BE2C (cell line): ENCODE results near the gene TRIM2.
A peak's percentile ranks its signal among the peaks of the same experiment; 100 is the strongest.

Source experiments
- DNase-seq: peaks from one replicate; pipeline ENCODE4 v3.0.0-alpha.2; 2020
- H3K27me3 ChIP-seq: fragments of 250-450 bp; sonication (Bioruptor Pico); 2 replicates; pipeline ENCODE4 v1.5.1; 2020; ENCODE audit warnings: mild to moderate bottlenecking
- H3K36me3 ChIP-seq: fragments of 250-450 bp; sonication (Bioruptor Pico); 2 replicates; pipeline ENCODE4 v1.5.1; 2020; ENCODE audit warnings: mild to moderate bottlenecking
- H3K4me1 ChIP-seq: fragments of 250-450 bp; sonication (Bioruptor Pico); 2 replicates; pipeline ENCODE4 v1.5.1; 2020
- H3K4me3 ChIP-seq: 2 replicates; pipeline ENCODE4 v1.5.1; 2011; ENCODE audit warnings: low read depth, low read length
- H3K9me3 ChIP-seq: fragments of 250-450 bp; sonication (Bioruptor Pico); 2 replicates; pipeline ENCODE4 v1.5.1; 2020
- CTCF ChIP-seq: IDR thresholded peaks from 2 replicates; pipeline ENCODE4 v1.5.1; 2012; ENCODE audit warnings: mild to moderate bottlenecking, low read depth, low read length

TRIM2 gene

GRCh38 chr4:153260553-153261300 lies 56.5 kb downstream of the TRIM2 start:
- no peak overlapping the region for H3K4me3 ChIP-seq
- DNase-seq, result peak; percentile 33
- peaks cover 5% of the 10 kb centered on the region; the same call in 1 of the 2 replicates for H3K36me3 ChIP-seq
- no peaks in the 10 kb centered on the region for H3K27me3 ChIP-seq
- peaks cover 4% of the 10 kb centered on the region; the same call in 1 of the 2 replicates for H3K4me1 ChIP-seq
- no peaks in the 10 kb centered on the region for H3K9me3 ChIP-seq
- TF ChIP-seq CTCF, result no peak

- Histone ChIP-seq H3K4me1 (peaks cover 4% of the 10 kb centered on the region; the same call in 1 of the 2 replicates), H3K27me3 (no peaks in the 10 kb centered on the region), H3K4me3 (no peak overlapping the region), H3K9me3 (no peaks in the 10 kb centered on the region), H3K36me3 (peaks cover 5% of the 10 kb centered on the region; the same call in 1 of the 2 replicates)
- TF ChIP-seq CTCF, result no peak
- no peak for DNase-seq
These were observed 57.2 kb downstream of the TRIM2 start for GRCh38 chr4:153261461-153261860.

GRCh38 chr4:153261914-153262313 lies 57.7 kb downstream of the TRIM2 start:
- H3K4me3 ChIP-seq, result no peak overlapping the region
- no peaks in the 10 kb centered on the region; the same call in 1 of the 2 replicates for H3K4me1 ChIP-seq
- no peak for TF ChIP-seq CTCF
- H3K36me3 ChIP-seq, result peaks cover 5% of the 10 kb centered on the region; the same call in 1 of the 2 replicates
- no peak for DNase-seq
- no peaks in the 10 kb centered on the region for H3K9me3 ChIP-seq
- no peaks in the 10 kb centered on the region for H3K27me3 ChIP-seq

DNA sequence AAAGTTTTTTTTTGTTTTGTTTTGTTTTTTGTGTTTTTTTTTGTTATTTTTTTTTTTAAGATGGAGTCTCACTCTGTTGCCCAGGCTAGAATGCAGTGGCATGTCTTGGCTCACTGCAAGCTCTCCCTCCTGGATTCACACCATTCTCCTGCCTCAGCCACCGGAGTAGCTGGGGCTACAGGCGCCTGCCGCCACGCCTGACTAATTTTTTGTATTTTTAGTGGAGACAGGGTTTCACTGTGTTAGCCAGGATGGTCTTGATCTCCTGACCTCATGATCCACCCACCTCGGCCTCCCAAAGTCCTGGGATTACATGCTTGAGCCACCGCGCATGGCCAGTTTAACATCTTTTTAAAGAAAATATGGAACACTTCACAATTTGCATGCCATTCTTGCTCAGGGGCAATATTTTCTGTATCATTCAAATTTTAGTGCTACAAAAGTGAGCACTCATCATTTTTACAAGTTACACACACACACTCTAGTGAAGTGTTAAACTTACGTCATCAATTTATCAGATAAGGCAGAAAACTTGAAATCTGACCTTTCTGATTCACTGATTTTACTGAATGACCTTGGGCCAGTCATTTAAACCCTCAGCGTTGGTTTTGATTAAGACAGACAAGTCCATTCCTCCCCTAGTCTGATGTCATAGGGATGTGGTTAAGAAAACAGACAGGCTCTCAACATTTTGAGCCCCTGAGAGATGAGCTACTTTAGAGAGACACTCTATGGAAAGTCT lies 61.2 kb downstream of the TRIM2 start:
- Histone ChIP-seq H3K9me3 (no peaks in the 10 kb centered on the region), H3K27me3 (no peaks in the 10 kb centered on the region), H3K4me1 (no peaks in the 10 kb centered on the region), H3K36me3 (peaks cover 7% of the 10 kb centered on the region; the same call in 1 of the 2 replicates), H3K4me3 (no peak overlapping the region)
- DNase-seq, result no peak
- no peak for TF ChIP-seq CTCF

GRCh38 chr4:153266988-153267387 lies 62.7 kb downstream of the TRIM2 start:
- Histone ChIP-seq H3K4me3 (no peak overlapping the region), H3K36me3 (peaks cover 9% of the 10 kb centered on the region), H3K4me1 (no peaks in the 10 kb centered on the region), H3K27me3 (no peaks in the 10 kb centered on the region), H3K9me3 (no peaks in the 10 kb centered on the region)
- TF ChIP-seq CTCF, result no peak
- DNase-seq, result no peak

DNA sequence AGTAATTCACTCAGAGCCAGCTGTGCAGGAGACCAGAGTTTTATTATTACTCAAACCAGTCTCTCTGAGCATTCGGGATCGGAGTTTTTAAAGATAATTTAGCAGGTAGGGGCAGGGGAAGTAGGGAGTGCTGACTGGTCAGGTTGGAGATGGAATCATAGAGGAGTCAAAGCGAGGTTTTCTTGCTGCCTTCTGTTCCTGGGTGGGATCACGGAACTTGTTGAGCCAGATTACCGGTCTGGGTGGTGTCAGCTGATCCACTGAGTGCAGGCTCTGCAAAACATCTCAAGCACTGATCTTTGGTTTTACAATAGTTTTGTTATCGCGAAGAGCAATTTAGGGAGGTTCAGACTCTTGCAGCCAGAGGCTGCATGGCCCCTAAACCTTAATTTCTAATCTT lies 63.6 kb downstream of the TRIM2 start:
- H3K27me3 ChIP-seq, result no peaks in the 10 kb centered on the region
- H3K4me1 ChIP-seq, result no peaks in the 10 kb centered on the region
- no peak overlapping the region for H3K4me3 ChIP-seq
- H3K36me3 ChIP-seq, result peaks cover 10% of the 10 kb centered on the region
- no peaks in the 10 kb centered on the region for H3K9me3 ChIP-seq
- DNase-seq, result no peak
- no peak for TF ChIP-seq CTCF
